Measurements from ENCODE around the gene ATP5F1D. TPM values are rescaled to one million over a fixed set of nuclear protein-coding genes. Genes with fewer than 3 reads are reported as not detected.

The ATP5F1D gene
- total RNA-seq, 1 donor from 2014 or later, result 140 TPM

DNA sequence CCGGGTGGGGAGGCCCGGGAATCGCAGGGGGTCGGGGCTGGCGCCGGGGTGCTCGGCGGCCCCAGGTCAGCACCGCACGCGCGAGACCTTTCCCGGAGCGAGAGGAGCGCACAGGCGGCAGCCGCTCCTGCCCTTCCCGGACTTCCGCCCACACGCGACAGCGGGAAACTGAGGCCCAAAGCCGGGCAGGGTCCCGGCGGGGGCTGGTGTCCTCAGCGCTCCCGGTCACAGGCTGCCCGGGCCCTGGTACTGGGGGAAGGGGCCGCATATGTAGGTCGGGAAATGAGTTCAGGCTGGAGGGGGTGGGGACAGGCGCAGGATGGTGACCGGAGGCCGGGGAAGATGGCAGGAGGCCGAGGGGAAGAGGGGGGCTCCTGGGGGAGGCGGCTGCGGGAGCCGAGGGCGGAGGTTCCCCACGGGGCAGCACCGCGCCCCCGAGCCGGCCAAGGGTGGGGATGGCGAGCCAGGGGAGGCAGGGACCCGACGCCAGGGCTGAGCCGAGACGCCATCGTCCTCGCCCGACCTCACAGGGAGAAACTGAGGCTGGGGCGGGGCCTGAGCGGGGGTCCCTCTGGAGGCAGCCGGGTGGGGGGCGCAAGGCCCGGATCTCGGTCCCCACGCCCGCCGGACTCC, 4.4 kb upstream of the ATP5F1D start:
- H3K4me1 Mint-ChIP-seq, result peaks cover 20% of the 10 kb centered on the region
- no peaks in the 10 kb centered on the region for H3K36me3 Mint-ChIP-seq (ENCODE audit: low read depth)
- no peaks in the 10 kb centered on the region for H3K27me3 Mint-ChIP-seq (ENCODE audit: low read depth)
- peak overlapping the region; percentile 61 for H3K4me3 Mint-ChIP-seq
- TF ChIP-seq, protein P1, sequence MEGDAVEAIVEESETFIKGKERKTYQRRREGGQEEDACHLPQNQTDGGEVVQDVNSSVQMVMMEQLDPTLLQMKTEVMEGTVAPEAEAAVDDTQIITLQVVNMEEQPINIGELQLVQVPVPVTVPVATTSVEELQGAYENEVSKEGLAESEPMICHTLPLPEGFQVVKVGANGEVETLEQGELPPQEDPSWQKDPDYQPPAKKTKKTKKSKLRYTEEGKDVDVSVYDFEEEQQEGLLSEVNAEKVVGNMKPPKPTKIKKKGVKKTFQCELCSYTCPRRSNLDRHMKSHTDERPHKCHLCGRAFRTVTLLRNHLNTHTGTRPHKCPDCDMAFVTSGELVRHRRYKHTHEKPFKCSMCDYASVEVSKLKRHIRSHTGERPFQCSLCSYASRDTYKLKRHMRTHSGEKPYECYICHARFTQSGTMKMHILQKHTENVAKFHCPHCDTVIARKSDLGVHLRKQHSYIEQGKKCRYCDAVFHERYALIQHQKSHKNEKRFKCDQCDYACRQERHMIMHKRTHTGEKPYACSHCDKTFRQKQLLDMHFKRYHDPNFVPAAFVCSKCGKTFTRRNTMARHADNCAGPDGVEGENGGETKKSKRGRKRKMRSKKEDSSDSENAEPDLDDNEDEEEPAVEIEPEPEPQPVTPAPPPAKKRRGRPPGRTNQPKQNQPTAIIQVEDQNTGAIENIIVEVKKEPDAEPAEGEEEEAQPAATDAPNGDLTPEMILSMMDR (conservative IDR thresholded peaks at IDR 0.05), result no peak
- no peak for DNase-seq (ENCODE audit: low read depth, low spot score)
- H3K27ac Mint-ChIP-seq (ENCODE audit: unreplicated experiment), result no peak overlapping the region
- no peaks in the 10 kb centered on the region for H3K9me3 Mint-ChIP-seq

GRCh38 chr19:1237754-1238368, 3.7 kb upstream of the ATP5F1D start, which contains the start of gene CBARP:
CBARP (minus strand) TSS chr19:1238005; CDS start chr19:1236100, 1,905 bp downstream.
- H3K27ac Mint-ChIP-seq (ENCODE audit: unreplicated experiment), result peak within 1 kb of the TSS; percentile 62
- DNase-seq (ENCODE audit: low read depth, low spot score), result no peak
- peak within 1 kb of the TSS; percentile 87 for H3K4me3 Mint-ChIP-seq
- H3K9me3 Mint-ChIP-seq, result no peaks in the 10 kb centered on the region
- H3K4me1 Mint-ChIP-seq, result peaks cover 16% of the 10 kb centered on the region
- no peaks in the 10 kb centered on the region for H3K36me3 Mint-ChIP-seq (ENCODE audit: low read depth)
- TF ChIP-seq, protein P1 (conservative IDR thresholded peaks at IDR 0.05), result no peak
- H3K27me3 Mint-ChIP-seq (ENCODE audit: low read depth), result no peaks in the 10 kb centered on the region

DNA sequence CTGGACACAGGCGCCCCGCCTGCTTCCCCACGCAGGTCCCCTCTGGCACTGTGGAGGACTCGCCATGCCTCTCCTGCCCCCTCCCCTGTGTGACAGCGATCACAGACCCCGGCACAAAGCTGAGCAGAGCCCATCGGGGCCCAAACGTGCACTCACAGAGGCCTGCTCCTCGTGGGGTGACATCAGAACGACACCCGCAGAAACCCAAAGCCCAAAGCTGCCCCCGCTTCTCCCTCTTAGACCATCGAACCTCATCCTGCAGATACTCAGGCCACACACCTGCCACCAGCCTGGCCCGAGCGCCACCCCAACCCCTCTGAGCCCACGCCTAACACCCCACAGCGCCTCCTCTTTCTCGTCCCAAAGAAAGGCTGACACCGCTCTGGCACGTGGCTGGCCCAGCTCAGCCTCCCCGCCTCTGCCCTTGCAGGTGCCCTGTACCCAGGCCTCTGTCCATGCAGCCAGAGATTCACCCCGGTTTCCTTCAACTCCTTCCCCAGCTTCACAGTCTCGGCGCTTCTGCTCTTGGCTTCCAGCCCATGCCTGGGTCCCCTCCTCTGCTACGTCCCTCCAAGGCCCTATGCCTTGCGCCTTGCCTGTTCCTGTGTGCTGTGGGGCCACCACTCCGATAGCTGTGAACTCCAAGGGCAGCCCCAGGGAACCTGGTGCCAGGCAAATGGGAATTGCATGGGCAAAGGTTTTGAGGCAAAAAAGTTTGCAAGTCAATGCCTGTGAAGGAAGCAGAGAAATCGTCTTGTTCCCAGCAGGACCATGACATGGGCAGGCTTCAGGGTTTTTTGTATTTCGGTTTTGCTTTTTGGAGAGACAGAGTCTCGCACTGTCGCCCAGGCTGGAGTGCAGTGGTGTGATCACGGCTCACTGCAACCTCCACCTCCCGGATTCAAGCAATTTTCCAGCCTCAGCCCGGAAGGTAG, 2.9 kb upstream of the ATP5F1D start:
- H3K36me3 Mint-ChIP-seq (ENCODE audit: low read depth), result no peaks in the 10 kb centered on the region
- peak overlapping the region; percentile 87 for H3K4me3 Mint-ChIP-seq
- H3K27me3 Mint-ChIP-seq (ENCODE audit: low read depth), result no peaks in the 10 kb centered on the region
- TF ChIP-seq, protein P1 (conservative IDR thresholded peaks at IDR 0.05), result no peak
- peaks cover 16% of the 10 kb centered on the region for H3K4me1 Mint-ChIP-seq
- DNase-seq (ENCODE audit: low read depth, low spot score), result no peak
- H3K9me3 Mint-ChIP-seq, result no peaks in the 10 kb centered on the region
- H3K27ac Mint-ChIP-seq (ENCODE audit: unreplicated experiment), result peak overlapping the region; percentile 62

DNA sequence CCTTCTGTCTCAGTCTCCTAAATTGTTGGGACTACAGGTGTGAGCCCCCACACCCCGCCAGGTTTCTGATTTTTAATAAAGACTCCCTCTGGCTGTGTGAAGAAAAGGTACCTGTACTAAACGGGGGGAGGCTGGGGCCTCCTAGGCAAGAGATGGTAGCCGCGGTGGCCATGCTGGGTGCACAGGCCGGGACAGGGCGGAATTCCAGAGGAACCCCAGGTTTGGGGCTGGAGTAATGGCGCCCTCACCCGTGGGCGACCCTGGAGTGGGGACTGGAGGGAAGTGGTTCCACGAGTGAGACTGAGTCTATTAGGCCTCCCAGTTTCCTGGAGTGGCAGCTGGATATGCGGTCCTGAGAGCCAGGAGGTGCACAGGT, 2.1 kb upstream of the ATP5F1D start:
- Mint-ChIP-seq H3K4me3 (peak overlapping the region; percentile 87), H3K9me3 (no peaks in the 10 kb centered on the region), H3K27me3 (ENCODE audit: low read depth) (no peaks in the 10 kb centered on the region), H3K4me1 (peaks cover 17% of the 10 kb centered on the region), H3K36me3 (ENCODE audit: low read depth) (no peaks in the 10 kb centered on the region), H3K27ac (ENCODE audit: unreplicated experiment) (no peak overlapping the region)
- DNase-seq (ENCODE audit: low read depth, low spot score), result no peak
- TF ChIP-seq, protein P1 (conservative IDR thresholded peaks at IDR 0.05), result no peak

Data from neural crest cell (in vitro differentiated cells).